Neutrophil (primary cell): Measurements from ENCODE around the gene GRIK4.

ENCODE experiments used
- H3K27ac ChIP-seq: fragments of 200-600 bp; sonication (generic); 2 replicates; pipeline ENCODE4 v1.5.1; 2016; ENCODE audit warnings: mild to moderate bottlenecking, moderate library complexity
- H3K27me3 ChIP-seq: fragments of 200-600 bp; sonication (generic); 2 replicates; pipeline ENCODE4 v1.6.0; 2016; ENCODE audit warnings: mild to moderate bottlenecking
- H3K36me3 ChIP-seq: fragments of 200-600 bp; sonication (generic); 2 replicates; pipeline ENCODE4 v1.5.1; 2017
- H3K4me1 ChIP-seq, 2 experiments: fragments of 200-600 bp in 1 of 2; sonication (generic) in 1 of 2; 1 replicate in 1 of 2; 2 replicates in 1 of 2; pipeline versions ENCODE4 v1.5.1 to v1.6.1; 2013 to 2016; ENCODE audit warnings: low read depth in 1 of 2, low read length in 1 of 2, mild to moderate bottlenecking in 1 of 2, moderate library complexity in 1 of 2; ENCODE audit not compliant: control insufficient read depth in 1 of 2, insufficient read depth in 1 of 2
- H3K4me3 ChIP-seq, 2 experiments: fragments of 200-600 bp in 1 of 2; sonication (generic) in 1 of 2; 1 replicate in 1 of 2; 2 replicates in 1 of 2; pipeline ENCODE4 v1.5.1; 2013 to 2016; ENCODE audit warnings: low read depth in 1 of 2, low read length in 1 of 2, mild to moderate bottlenecking in 1 of 2, moderate library complexity in 1 of 2
- H3K9me3 ChIP-seq: fragments of 200-600 bp; sonication (generic); 2 replicates; pipeline ENCODE4 v1.5.1; 2016
- TF ChIP-seq, protein P1 (sequence below): fragments of 200-600 bp; sonication (generic); IDR thresholded peaks from 2 replicates; pipeline ENCODE4 v1.5.1; 2016; ENCODE audit warnings: antibody characterized with exemption

GRIK4 gene

DNA sequence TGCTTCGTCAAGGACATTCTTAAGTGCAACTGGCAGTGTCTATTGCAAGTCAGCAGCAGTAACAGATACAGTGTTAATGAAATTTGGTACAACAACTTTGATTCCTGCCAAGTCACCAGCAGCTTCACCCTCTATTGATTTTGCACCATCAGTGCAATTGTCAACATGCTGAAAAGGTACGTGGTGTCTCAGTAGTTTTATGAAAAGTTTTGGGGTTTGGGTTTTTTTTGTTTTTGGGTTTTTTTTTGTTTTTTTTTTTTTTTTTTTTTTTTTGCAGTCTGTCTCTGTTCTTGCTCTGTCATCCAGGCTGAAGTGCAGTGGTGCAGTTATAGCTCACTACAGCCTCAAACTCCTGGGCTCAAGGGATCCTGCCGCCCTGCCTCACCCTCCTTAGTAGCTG lies 19.1 kb upstream of the GRIK4 start:
- no peaks in the 10 kb centered on the region for H3K4me1 ChIP-seq
- no peaks in the 10 kb centered on the region for H3K36me3 ChIP-seq
- H3K27me3 ChIP-seq: peaks cover 57% of the 10 kb centered on the region
- H3K9me3 ChIP-seq: no peaks in the 10 kb centered on the region
- no peak overlapping the region for H3K4me3 ChIP-seq
- H3K27ac ChIP-seq: no peak overlapping the region
- TF ChIP-seq, protein P1, sequence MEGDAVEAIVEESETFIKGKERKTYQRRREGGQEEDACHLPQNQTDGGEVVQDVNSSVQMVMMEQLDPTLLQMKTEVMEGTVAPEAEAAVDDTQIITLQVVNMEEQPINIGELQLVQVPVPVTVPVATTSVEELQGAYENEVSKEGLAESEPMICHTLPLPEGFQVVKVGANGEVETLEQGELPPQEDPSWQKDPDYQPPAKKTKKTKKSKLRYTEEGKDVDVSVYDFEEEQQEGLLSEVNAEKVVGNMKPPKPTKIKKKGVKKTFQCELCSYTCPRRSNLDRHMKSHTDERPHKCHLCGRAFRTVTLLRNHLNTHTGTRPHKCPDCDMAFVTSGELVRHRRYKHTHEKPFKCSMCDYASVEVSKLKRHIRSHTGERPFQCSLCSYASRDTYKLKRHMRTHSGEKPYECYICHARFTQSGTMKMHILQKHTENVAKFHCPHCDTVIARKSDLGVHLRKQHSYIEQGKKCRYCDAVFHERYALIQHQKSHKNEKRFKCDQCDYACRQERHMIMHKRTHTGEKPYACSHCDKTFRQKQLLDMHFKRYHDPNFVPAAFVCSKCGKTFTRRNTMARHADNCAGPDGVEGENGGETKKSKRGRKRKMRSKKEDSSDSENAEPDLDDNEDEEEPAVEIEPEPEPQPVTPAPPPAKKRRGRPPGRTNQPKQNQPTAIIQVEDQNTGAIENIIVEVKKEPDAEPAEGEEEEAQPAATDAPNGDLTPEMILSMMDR: no peak

DNA sequence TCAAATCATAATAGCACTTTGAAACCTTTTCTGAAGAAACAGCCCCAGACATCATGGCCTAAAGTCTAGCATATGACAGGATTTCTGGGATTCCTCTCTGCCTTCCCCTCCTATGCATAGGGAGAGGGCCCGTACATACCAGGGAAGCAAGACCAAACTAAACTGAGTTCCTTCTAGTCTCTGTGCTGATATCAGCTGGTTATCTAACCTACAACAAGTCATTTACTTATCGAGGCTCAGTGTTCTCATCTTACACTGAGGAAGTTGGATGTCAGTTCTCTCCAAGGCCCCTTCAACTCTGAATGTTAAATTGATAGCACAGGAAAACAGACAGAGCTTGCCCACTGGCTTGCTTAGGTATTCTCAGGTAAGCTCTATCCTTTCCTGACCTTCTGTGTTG lies 17.0 kb upstream of the GRIK4 start:
- no peaks in the 10 kb centered on the region for H3K9me3 ChIP-seq
- H3K36me3 ChIP-seq: no peaks in the 10 kb centered on the region
- H3K4me3 ChIP-seq: no peak overlapping the region
- peaks cover 56% of the 10 kb centered on the region for H3K27me3 ChIP-seq
- TF ChIP-seq, protein P1: no peak
- no peak overlapping the region for H3K27ac ChIP-seq
- no peaks in the 10 kb centered on the region for H3K4me1 ChIP-seq

DNA sequence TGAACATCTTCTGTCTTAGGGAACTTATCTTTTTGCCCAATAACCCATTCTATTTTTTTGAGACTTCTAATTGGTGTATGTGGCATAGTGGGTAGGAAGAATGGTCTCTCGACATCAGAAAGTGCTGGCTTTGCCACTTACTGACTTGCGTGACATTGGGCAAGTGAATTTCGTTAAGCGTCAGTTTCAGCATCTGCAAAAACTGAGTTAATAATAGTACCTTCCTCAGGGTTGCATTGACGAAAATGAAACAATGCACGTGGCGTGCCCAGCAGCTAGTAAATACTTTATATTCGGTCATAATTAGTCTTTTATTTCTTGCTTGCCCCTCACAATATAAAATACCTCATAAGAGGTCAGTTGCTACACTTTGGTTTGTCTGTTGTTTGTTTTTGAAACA lies 12.5 kb upstream of the GRIK4 start:
- H3K27me3 ChIP-seq: peaks cover 85% of the 10 kb centered on the region
- H3K27ac ChIP-seq: no peak overlapping the region
- H3K4me3 ChIP-seq: no peak overlapping the region
- TF ChIP-seq, protein P1: no peak
- H3K36me3 ChIP-seq: no peaks in the 10 kb centered on the region
- no peaks in the 10 kb centered on the region for H3K9me3 ChIP-seq
- no peaks in the 10 kb centered on the region for H3K4me1 ChIP-seq

DNA sequence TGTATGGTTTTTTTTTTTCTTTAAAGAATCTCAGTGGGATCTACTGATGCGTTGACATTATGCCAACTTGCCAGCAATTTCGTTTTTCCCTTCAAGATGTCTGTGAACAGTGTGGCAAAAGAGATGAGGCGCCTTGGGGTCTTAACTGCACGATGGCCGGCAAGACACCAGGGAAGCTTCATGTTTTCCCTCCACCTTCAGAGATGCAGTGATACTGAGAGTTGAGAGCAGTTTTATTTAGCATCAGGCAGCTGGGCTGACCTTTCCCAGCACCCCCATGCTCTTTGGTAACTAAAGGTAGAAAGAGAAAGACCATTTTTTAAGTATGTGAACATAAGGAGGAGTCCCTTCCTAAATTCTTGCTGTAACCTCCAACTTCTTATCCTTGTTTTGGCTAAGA lies 11.7 kb upstream of the GRIK4 start:
- H3K27me3 ChIP-seq: peaks cover 86% of the 10 kb centered on the region
- H3K9me3 ChIP-seq: no peaks in the 10 kb centered on the region
- H3K4me3 ChIP-seq: no peak overlapping the region
- H3K4me1 ChIP-seq: no peaks in the 10 kb centered on the region
- no peaks in the 10 kb centered on the region for H3K36me3 ChIP-seq
- no peak overlapping the region for H3K27ac ChIP-seq
- TF ChIP-seq, protein P1: no peak

DNA sequence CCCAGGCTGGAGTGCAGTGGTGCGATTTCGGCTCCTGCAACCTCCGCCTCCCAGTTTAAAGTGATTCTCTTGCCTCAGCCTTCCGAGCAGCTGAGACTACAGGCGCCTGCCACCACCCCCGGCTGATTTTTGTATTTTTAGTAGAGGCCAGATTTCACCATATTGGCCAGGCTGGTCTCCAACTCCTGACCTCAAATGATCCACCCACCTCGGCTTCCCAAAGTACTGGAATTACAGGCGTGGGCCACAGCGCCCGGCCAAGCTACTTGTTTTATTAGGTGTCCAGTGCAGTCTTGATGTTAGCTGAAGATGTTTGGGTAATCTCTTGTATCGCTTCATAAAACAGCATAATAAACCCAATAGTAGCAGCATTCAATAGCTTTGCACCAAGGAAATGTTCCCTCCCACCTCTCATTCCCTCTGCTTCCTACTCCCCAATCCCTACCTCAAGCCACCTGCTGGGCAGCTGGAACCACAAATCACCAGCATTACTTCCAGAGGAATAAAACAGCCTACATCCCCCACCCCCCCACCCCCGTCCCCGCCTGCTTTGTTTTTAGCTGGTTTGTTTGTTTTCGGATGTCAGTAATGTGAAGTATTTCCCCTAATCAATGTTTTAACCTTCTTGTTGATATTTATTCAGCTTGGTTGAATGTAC lies 11.0 kb upstream of the GRIK4 start:
- Histone ChIP-seq H3K27ac (no peak overlapping the region), H3K27me3 (peaks cover 86% of the 10 kb centered on the region), H3K9me3 (no peaks in the 10 kb centered on the region), H3K36me3 (no peaks in the 10 kb centered on the region), H3K4me1 (no peaks in the 10 kb centered on the region), H3K4me3 (no peak overlapping the region)
- TF ChIP-seq, protein P1: no peak
